H1 (cell line): Measurements from ENCODE around the gene MID1. TPM values are rescaled to one million over a fixed set of nuclear protein-coding genes. Genes with fewer than 3 reads are reported as not detected.

Experiments used
- BACH1 ChIP-seq: IDR thresholded peaks from 2 replicates; pipeline ENCODE4 v1.6.1; 2012; ENCODE audit warnings: low read length, improper control_type of control experiment
- CBX8 ChIP-seq: fragments of 300-800, 300-1000 bp; sonication (generic); IDR thresholded peaks from 2 replicates; pipeline ENCODE4 v1.7.1; 2016; ENCODE audit warnings: low read depth, low read length, borderline replicate concordance
- CTCF ChIP-seq, 3 experiments: IDR thresholded peaks; 1 replicate in 2 of 3; 2 replicates in 1 of 3; pipeline versions ENCODE4 v1.5.1 to v1.6.1; 2011; ENCODE audit warnings: low read length in 3 of 3, mild to moderate bottlenecking in 3 of 3, inconsistent platforms in 2 of 3, low read depth in 1 of 3, moderate library complexity in 1 of 3; ENCODE audit not compliant: insufficient read depth in 1 of 3; ENCODE audit errors: control extremely low read depth in 1 of 3
- KDM5A ChIP-seq: fragments of 200-600 bp; IDR thresholded peaks from 2 replicates; pipeline ENCODE4 v1.7.1; 2012; ENCODE audit warnings: mild to moderate bottlenecking, low read length, inconsistent platforms, mixed read lengths
- NANOG ChIP-seq: IDR thresholded peaks from 2 replicates; pipeline ENCODE4 v1.6.1; 2011; ENCODE audit warnings: low read length, low read depth, mild to moderate bottlenecking, inconsistent platforms; ENCODE audit not compliant: insufficient read depth, poor library complexity, severe bottlenecking
- polyA plus RNA-seq, 7 experiments: library from polyadenylated mRNA; depleted of rRNA in 3 of 7; stranded (reverse) in 5 of 7; unstranded in 2 of 7; fragments of >200 nt in 5 of 7; fragments of 200-250 nt in 2 of 7; gene quantifications; 1 replicate in 5 of 7; 2 replicates in 1 of 7; 4 replicates in 1 of 7; pipeline versions ENCODE4 v1.2.1 to v1.2.3, GENCODE V29; 2011 to 2013; ENCODE audit warnings: missing spikeins in 2 of 7, mixed read lengths in 2 of 7
- total RNA-seq: library from RNA; stranded (reverse); fragmentation: NEBNext Ultra II Directional; extraction: Animal tissue kit (Norgen Biotek cat#: 25700); gene quantifications from 2 replicates; pipeline ENCODE4 v1.2.1, GENCODE V29; 2021

Gene MID1
- total and polyA plus RNA-seq, 2 of the 8 experiments (the other 6 are each of a cell fraction or from before 2014, with no cell fraction given) = 12.9 to 54.3 TPM

GRCh38 chrX:10545882-10546281, 74.5 kb downstream of the MID1 start (continued):
- TF ChIP-seq NANOG (no peak), CBX8 (no peak), BACH1 (no peak), KDM5A (no peak), CTCF (IDR thresholded peaks at IDR 0.05; ENCODE audit: control extremely low read depth in 1 of 3, insufficient read depth in 1 of 3, low read depth in 1 of 3, low read length in 3 of 3) (no peak)
